Neural cell (in vitro differentiated cells): ENCODE results near the gene ING4. TPM values are rescaled to one million over a fixed set of nuclear protein-coding genes. Genes with fewer than 3 reads are reported as not detected.
A peak's percentile ranks its signal among the peaks of the same experiment; 100 is the strongest.

Source experiments
- H2AFZ ChIP-seq: fragments of 200-600, 300-800 bp; sonication (generic), shearing (Covaris generic); 2 replicates; pipeline ENCODE4 v1.6.0; 2014; ENCODE audit warnings: low read depth, mild to moderate bottlenecking, antibody characterized with exemption, low read length, moderate library complexity
- H3F3A ChIP-seq: fragments of 200-600 bp; shearing (Covaris generic); 2 replicates; pipeline ENCODE4 v1.6.1; 2016; ENCODE audit warnings: mild to moderate bottlenecking, moderate library complexity, mixed read lengths, antibody characterized with exemption, low read length; ENCODE audit not compliant: insufficient read depth, poor library complexity, severe bottlenecking
- H3K27ac ChIP-seq: fragments of 200-600, 300-800 bp; sonication (generic), shearing (Covaris generic); 2 replicates; pipeline ENCODE4 v1.5.1; 2014; ENCODE audit warnings: mild to moderate bottlenecking, low read length, moderate library complexity
- H3K27me3 ChIP-seq: fragments of 300-800, 200-600 bp; sonication (generic), shearing (Covaris generic); 2 replicates; pipeline ENCODE4 v1.6.0; 2014; ENCODE audit warnings: mild to moderate bottlenecking, low read depth, low read length, moderate library complexity; ENCODE audit not compliant: insufficient read depth
- H3K36me3 ChIP-seq: fragments of 300-800, 200-600 bp; sonication (generic), shearing (Covaris generic); 2 replicates; pipeline ENCODE4 v1.5.1; 2014; ENCODE audit warnings: mild to moderate bottlenecking, antibody characterized with exemption, low read length, moderate library complexity; ENCODE audit not compliant: insufficient read depth
- H3K4me2 ChIP-seq: fragments of 300-800, 200-600 bp; sonication (generic), shearing (Covaris generic); 2 replicates; pipeline ENCODE4 v1.6.0; 2014; ENCODE audit warnings: mild to moderate bottlenecking, low read length
- H3K4me3 ChIP-seq: fragments of 300-800, 200-600 bp; sonication (generic), shearing (Covaris generic); 2 replicates; pipeline ENCODE4 v1.5.1; 2014; ENCODE audit warnings: mild to moderate bottlenecking, low read length, moderate library complexity
- H3K79me2 ChIP-seq: fragments of 200-600 bp; shearing (Covaris generic); replicated peaks from 2 replicates; pipeline ENCODE4 v1.6.0; 2014; ENCODE audit warnings: mild to moderate bottlenecking, low read length, moderate library complexity; ENCODE audit not compliant: insufficient read depth
- H3K9ac ChIP-seq: fragments of 300-800, 200-600 bp; sonication (generic), shearing (Covaris generic); 2 replicates; pipeline ENCODE4 v1.6.1; 2016; ENCODE audit warnings: mild to moderate bottlenecking, low read length, mixed read lengths
- H3K9me2 ChIP-seq: fragments of 200-600 bp; shearing (Covaris generic); 2 replicates; pipeline ENCODE4 v1.6.1; 2016; ENCODE audit warnings: mild to moderate bottlenecking, low read length, mixed read lengths; ENCODE audit not compliant: insufficient read depth
- H3K9me3 ChIP-seq: fragments of 200-600, 300-800 bp; sonication (generic), shearing (Covaris generic); 2 replicates; pipeline ENCODE4 v1.6.1; 2016; ENCODE audit warnings: mild to moderate bottlenecking, mixed run types, low read length, moderate library complexity, mixed read lengths
- H4K20me1 ChIP-seq: fragments of 200-600 bp; shearing (Covaris generic); 2 replicates; pipeline ENCODE4 v1.6.1; 2016; ENCODE audit warnings: mild to moderate bottlenecking, mixed run types; ENCODE audit not compliant: insufficient read depth
- CTCF ChIP-seq: fragments of 450-650 bp; IDR thresholded peaks from 2 replicates; pipeline ENCODE4 v1.5.1; 2014; ENCODE audit warnings: antibody characterized with exemption, mild to moderate bottlenecking, moderate library complexity; ENCODE audit not compliant: poor library complexity, severe bottlenecking
- EP300 ChIP-seq: fragments of 450-650 bp; conservative IDR thresholded peaks from 2 replicates; pipeline ENCODE4 v1.6.1; 2014; ENCODE audit warnings: antibody characterized with exemption, mild to moderate bottlenecking, moderate library complexity; ENCODE audit not compliant: poor library complexity, severe bottlenecking
- EZH2 ChIP-seq: fragments of 200-600, 300-800 bp; shearing (Covaris generic), sonication (generic); IDR thresholded peaks from 2 replicates; pipeline ENCODE4 v1.6.1; 2014; ENCODE audit warnings: antibody characterized with exemption, low read length, borderline replicate concordance, mild to moderate bottlenecking; ENCODE audit not compliant: insufficient read depth, poor library complexity, severe bottlenecking
- MXI1 ChIP-seq: fragments of 450-650 bp; conservative IDR thresholded peaks from 2 replicates; pipeline ENCODE4 v1.6.1; 2014; ENCODE audit warnings: antibody characterized with exemption, mild to moderate bottlenecking; ENCODE audit not compliant: poor library complexity, severe bottlenecking
- POLR2AphosphoS5 ChIP-seq: IDR thresholded peaks from 2 replicates; pipeline ENCODE4 v1.6.1; 2012
- RAD21 ChIP-seq: fragments of 450-650 bp; conservative IDR thresholded peaks from 2 replicates; pipeline ENCODE4 v1.6.1; 2014; ENCODE audit warnings: antibody characterized with exemption, mild to moderate bottlenecking, moderate library complexity
- REST ChIP-seq: IDR thresholded peaks from 2 replicates; pipeline ENCODE4 v1.6.1; 2012; ENCODE audit warnings: borderline replicate concordance
- SMC3 ChIP-seq: fragments of 450-650 bp; conservative IDR thresholded peaks from 2 replicates; pipeline ENCODE4 v1.6.1; 2014; ENCODE audit warnings: antibody characterized with exemption, mild to moderate bottlenecking, moderate library complexity; ENCODE audit not compliant: poor library complexity
- TAF1 ChIP-seq: IDR thresholded peaks from 2 replicates; pipeline ENCODE4 v1.6.1; 2012; ENCODE audit warnings: low read depth
- polyA plus RNA-seq: library from polyadenylated mRNA; depleted of rRNA; stranded (reverse); fragments of >200 nt; gene quantifications from 2 replicates; pipeline ENCODE4 v1.2.3, GENCODE V29; 2014

The ING4 gene
- polyA plus RNA-seq, 1 donor from 2014 or later = 540 TPM

GRCh38 chr12:6618483-6619225, 44.3 kb downstream of the ING4 start:
- Histone ChIP-seq H4K20me1 (no peaks in the 10 kb centered on the region), H3K9me3 (no peaks in the 10 kb centered on the region), H3K27me3 (no peaks in the 10 kb centered on the region), H3F3A (peaks cover 12% of the 10 kb centered on the region), H3K79me2 (no peaks in the 10 kb centered on the region), H3K9me2 (no peaks in the 10 kb centered on the region), H3K4me3 (no peak overlapping the region), H3K9ac (no peak overlapping the region), H3K4me2 (no peak overlapping the region), H3K27ac (no peak overlapping the region), H2AFZ (no peak overlapping the region), H3K36me3 (no peaks in the 10 kb centered on the region)
- TF ChIP-seq CTCF (no peak), EP300 (no peak), SMC3 (no peak), POLR2AphosphoS5 (no peak), TAF1 (no peak), RAD21 (no peak), REST (no peak), MXI1 (no peak), EZH2 (no peak)

DNA sequence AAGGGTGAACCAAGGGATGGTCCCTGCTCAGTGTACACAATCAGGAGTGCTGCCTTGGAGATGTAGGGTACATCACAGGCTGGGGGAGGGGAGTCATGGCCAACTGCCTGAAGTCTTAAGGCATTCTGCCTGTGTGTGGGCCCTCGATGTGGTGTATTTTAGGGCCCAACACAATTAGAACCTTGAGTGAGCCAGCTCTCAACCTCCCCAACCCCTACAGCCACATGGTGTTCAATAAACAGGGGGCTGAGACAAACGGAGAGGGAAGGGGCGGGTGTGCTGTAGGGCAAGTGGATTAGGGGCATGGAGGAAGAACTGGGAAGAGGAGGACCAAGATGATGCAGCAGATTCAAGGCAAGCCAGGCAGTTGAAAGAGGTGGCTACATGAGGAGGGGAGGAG, 47.1 kb downstream of the ING4 start:
- H4K20me1 ChIP-seq = no peaks in the 10 kb centered on the region
- H3K36me3 ChIP-seq = no peaks in the 10 kb centered on the region
- no peaks in the 10 kb centered on the region for H3K79me2 ChIP-seq
- H3K9ac ChIP-seq = no peak overlapping the region
- TF ChIP-seq EZH2 = no peak
- no peak for TF ChIP-seq SMC3
- no peak for TF ChIP-seq TAF1
- TF ChIP-seq REST = no peak
- no peak for TF ChIP-seq POLR2AphosphoS5
- TF ChIP-seq EP300 = no peak
- TF ChIP-seq RAD21 = no peak
- H3K27ac ChIP-seq = peak overlapping the region; percentile 12
- no peak overlapping the region for H2AFZ ChIP-seq
- H3K4me3 ChIP-seq = no peak overlapping the region
- H3F3A ChIP-seq = peaks cover 20% of the 10 kb centered on the region
- no peaks in the 10 kb centered on the region for H3K9me2 ChIP-seq
- H3K27me3 ChIP-seq = no peaks in the 10 kb centered on the region
- H3K9me3 ChIP-seq = no peaks in the 10 kb centered on the region
- H3K4me2 ChIP-seq = no peak overlapping the region
